Cardiac muscle cell (in vitro differentiated cells and primary cell): ENCODE data around the gene OR6A2. TPM values are rescaled to one million over a fixed set of nuclear protein-coding genes. Genes with fewer than 3 reads are reported as not detected.

ENCODE experiments used
- DNase-seq, 2 donors: peaks; one replicate each; pipeline versions ENCODE4 v3.0.0 to v3.0.0-alpha.2; 2010 to 2017; ENCODE audit warnings: low read depth in 1 of 2, low spot score in 1 of 2
- H3K27ac ChIP-seq: fragments of 200-600 bp; sonication (generic); 2 replicates; pipeline ENCODE4 v1.5.1; 2016
- H3K27me3 ChIP-seq: fragments of 200-600 bp; sonication (generic); 2 replicates; pipeline ENCODE4 v1.6.0; 2016; ENCODE audit warnings: control low read depth
- H3K36me3 ChIP-seq: fragments of 200-600 bp; sonication (generic); 2 replicates; pipeline ENCODE4 v1.5.1; 2016; ENCODE audit warnings: control low read depth
- H3K4me1 ChIP-seq: fragments of 200-600 bp; sonication (generic); 2 replicates; pipeline ENCODE4 v1.8.1; 2017; ENCODE audit warnings: low read depth, mild to moderate bottlenecking, mixed run types
- H3K4me3 ChIP-seq: fragments of 200-600 bp; sonication (generic); 2 replicates; pipeline ENCODE4 v1.5.1; 2016; ENCODE audit warnings: mild to moderate bottlenecking
- H3K9me3 ChIP-seq: fragments of 200-600 bp; sonication (generic); 2 replicates; pipeline ENCODE4 v1.5.1; 2017; ENCODE audit warnings: low read depth, mild to moderate bottlenecking, control low read depth
- CTCF ChIP-seq: IDR thresholded peaks from 2 replicates; pipeline ENCODE4 v1.5.1; 2012; ENCODE audit warnings: low read depth, mild to moderate bottlenecking, low read length
- polyA plus RNA-seq: library from polyadenylated mRNA; unstranded; fragments of >200 nt; fragmentation: Nextera tagmentation; extraction: Ambion mirVana; gene quantifications from 2 replicates; pipeline ENCODE4 v1.2.1, GENCODE V29; 2016
- total RNA-seq: library from RNA; depleted of rRNA; stranded (reverse); fragments of >200 nt; gene quantifications from 2 replicates; pipeline ENCODE4 v1.2.3, GENCODE V29; 2016

The OR6A2 gene
- total and polyA plus RNA-seq, 2 experiments from 2014 or later, result 0.07 to 0.12 TPM

- Histone ChIP-seq H3K36me3 (no peaks in the 10 kb centered on the region), H3K27me3 (no peaks in the 10 kb centered on the region), H3K27ac (no peak overlapping the region), H3K9me3 (no peaks in the 10 kb centered on the region), H3K4me1 (no peaks in the 10 kb centered on the region), H3K4me3 (no peak overlapping the region)
- no peak for TF ChIP-seq CTCF
- DNase-seq, result no peak
These were observed 8.9 kb downstream of the OR6A2 start for GRCh38 chr11:6790546-6790945.

GRCh38 chr11:6782720-6783119 lies 16.8 kb downstream of the OR6A2 start, which contains the start of gene OR2AG1:
OR2AG1 (plus strand) TSS chr11:6783020; CDS start chr11:6785038, 2,018 bp downstream.
- no peaks in the 10 kb centered on the region for H3K27me3 ChIP-seq
- no peak for TF ChIP-seq CTCF
- no peak within 1 kb of the TSS for H3K27ac ChIP-seq
- DNase-seq, result no peak
- H3K9me3 ChIP-seq, result no peaks in the 10 kb centered on the region
- no peak within 1 kb of the TSS for H3K4me3 ChIP-seq
- no peaks in the 10 kb centered on the region for H3K4me1 ChIP-seq
- no peaks in the 10 kb centered on the region for H3K36me3 ChIP-seq

- TF ChIP-seq CTCF, result no peak
- Histone ChIP-seq H3K4me1 (no peaks in the 10 kb centered on the region), H3K36me3 (no peaks in the 10 kb centered on the region), H3K27me3 (no peaks in the 10 kb centered on the region), H3K4me3 (no peak overlapping the region), H3K9me3 (no peaks in the 10 kb centered on the region), H3K27ac (no peak overlapping the region)
- DNase-seq, result no peak
These were observed 18.7 kb downstream of the OR6A2 start for GRCh38 chr11:6780829-6781228.

GRCh38 chr11:6778518-6778917 lies 21.0 kb downstream of the OR6A2 start:
- H3K4me3 ChIP-seq, result no peak overlapping the region
- no peak for DNase-seq
- no peaks in the 10 kb centered on the region for H3K27me3 ChIP-seq
- no peaks in the 10 kb centered on the region for H3K9me3 ChIP-seq
- H3K27ac ChIP-seq, result no peak overlapping the region
- no peaks in the 10 kb centered on the region for H3K36me3 ChIP-seq
- H3K4me1 ChIP-seq, result no peaks in the 10 kb centered on the region
- no peak for TF ChIP-seq CTCF

- DNase-seq, result no peak
- H3K27ac ChIP-seq, result no peak within 1 kb of the TSS
- H3K36me3 ChIP-seq, result no peaks in the 10 kb centered on the region
- no peaks in the 10 kb centered on the region for H3K9me3 ChIP-seq
- H3K4me3 ChIP-seq, result no peak within 1 kb of the TSS
- H3K27me3 ChIP-seq, result no peaks in the 10 kb centered on the region
- H3K4me1 ChIP-seq, result no peaks in the 10 kb centered on the region
- no peak for TF ChIP-seq CTCF
These were observed 27.3 kb downstream of the OR6A2 start, which contains the start of gene OR2AG2 for GRCh38 chr11:6771926-6772893. OR2AG2 (minus strand) TSS chr11:6771976; CDS start chr11:6768957, 3,019 bp downstream.
